HG02678 (cell line): ENCODE measurements around the gene PNPT1.
"Not testable (repeated sequence)": the region's sequence is repeated elsewhere in the genome, so short reads cannot be mapped to it uniquely, and the experiment has no call there.

Experiments
- ATAC-seq: cut with Tn5 transposase; IDR thresholded peaks from one replicate; pipeline ENCODE4 v1.9.1; 2021; ENCODE audit warnings: mild to moderate bottlenecking, moderate library complexity; ENCODE audit not compliant: unreplicated experiment

The PNPT1 gene

GRCh38 chr2:55601849-55602248, 91.8 kb downstream of the PNPT1 start:
- ATAC-seq, result no peak

DNA sequence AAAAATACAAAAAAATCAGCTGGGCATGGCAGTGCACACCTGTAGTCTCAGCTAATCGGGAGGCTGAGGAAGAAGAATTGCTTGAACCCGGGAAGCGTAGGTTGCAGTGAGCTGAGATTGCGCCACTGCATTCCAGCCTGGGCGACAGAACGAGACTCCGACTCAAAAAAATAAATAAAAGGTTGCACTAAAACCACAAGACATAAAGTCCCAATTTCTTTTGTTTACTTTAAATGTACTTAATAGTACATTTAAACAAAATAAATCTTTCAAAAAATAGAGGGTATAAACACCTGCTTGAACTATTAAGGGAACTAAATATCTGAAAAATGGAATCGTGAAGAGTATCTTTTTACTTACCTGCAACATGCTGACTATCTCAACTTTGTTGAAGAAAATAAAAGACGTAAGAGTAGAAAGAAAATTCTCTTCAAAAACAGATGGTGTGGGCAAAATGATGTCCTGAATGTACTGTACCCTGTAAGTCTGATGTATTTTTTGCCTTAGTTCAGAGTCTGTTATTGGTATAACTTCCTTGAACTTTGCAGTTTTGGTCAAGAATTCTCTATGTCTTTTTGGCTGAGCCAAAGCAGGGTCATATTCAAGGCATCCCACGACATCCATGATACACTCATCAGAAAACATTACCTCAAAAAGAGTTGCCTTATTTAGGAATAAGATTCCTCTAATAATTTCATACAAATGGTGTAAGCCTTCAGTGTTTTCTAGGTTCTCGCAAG, 95.4 kb downstream of the PNPT1 start:
- no peak for ATAC-seq

GRCh38 chr2:55596795-55597194, 96.8 kb downstream of the PNPT1 start:
- ATAC-seq, result not testable (repeated sequence)

- no peak for ATAC-seq
Observed at GRCh38 chr2:55595536-55595935, 98.1 kb downstream of the PNPT1 start.

- ATAC-seq, result no peak
Observed at GRCh38 chr2:55592130-55592529, 101.5 kb downstream of the PNPT1 start.

DNA sequence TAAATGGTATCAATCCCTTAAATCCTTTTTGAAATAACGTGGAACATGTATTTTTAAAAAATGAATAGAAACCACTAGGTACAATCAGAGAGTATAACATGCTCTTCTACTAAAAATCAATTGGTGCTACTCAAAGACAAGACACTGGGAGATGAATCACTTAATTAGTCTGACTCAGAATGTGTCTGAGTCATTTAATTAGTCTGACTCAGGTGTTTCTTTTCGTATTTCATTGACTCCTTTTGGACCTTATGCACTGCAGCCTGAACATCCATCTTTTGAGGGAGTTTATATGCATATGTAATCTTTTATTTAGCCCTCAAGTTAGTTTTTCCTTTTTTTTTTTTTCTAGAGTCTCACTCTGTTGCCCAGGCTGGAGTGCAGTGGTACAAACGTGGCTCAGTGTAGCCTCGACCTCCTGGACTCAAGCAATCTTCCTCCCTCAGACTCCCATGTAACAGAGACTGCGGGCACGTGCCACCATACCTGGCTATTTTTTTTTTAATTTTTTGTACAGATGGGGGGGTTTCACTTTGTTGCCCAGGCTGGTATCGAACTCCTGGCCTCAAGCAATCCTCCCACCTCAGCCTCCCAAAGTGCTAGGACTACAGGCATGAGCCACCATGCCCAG, 102.7 kb downstream of the PNPT1 start:
- ATAC-seq, result peak; percentile 67

- no peak for ATAC-seq
Observed at GRCh38 chr2:55585451-55586080, 108.1 kb downstream of the PNPT1 start.
